ENCODE data around the gene ATG5. TPM values are rescaled to one million over a fixed set of nuclear protein-coding genes. Genes with fewer than 3 reads are reported as not detected.

The ATG5 gene
- total RNA-seq, 1 experiment from 2014 or later = 51.4 TPM

GRCh38 chr6:106156413-106156812, 169.1 kb downstream of the ATG5 start:
- Histone ChIP-seq H3K9me3 (ENCODE audit: control insufficient read depth, insufficient read depth, low read depth, low read length) (no peaks in the 10 kb centered on the region), H3K27me3 (ENCODE audit: control insufficient read depth, insufficient read depth, low read length) (no peaks in the 10 kb centered on the region), H3K4me3 (ENCODE audit: low read depth in 2 of 2, low read length in 2 of 2) (no peak overlapping the region), H3K4me1 (ENCODE audit: control insufficient read depth, insufficient read depth, low read length) (no peaks in the 10 kb centered on the region), H3K36me3 (ENCODE audit: control insufficient read depth, insufficient read depth, low read length) (no peaks in the 10 kb centered on the region), H3K27ac (ENCODE audit: low read length) (no peak overlapping the region)
- ChIA-PET POLR2A (no interaction called here), CTCF (no interaction called here)
- TF ChIP-seq TCF7L2 (IDR thresholded peaks at IDR 0.05; ENCODE audit: low read depth, low read length) = no peak
- TF ChIP-seq CTCF (IDR thresholded peaks at IDR 0.05) = no peak
- ATAC-seq (no peak), DNase-seq (ENCODE audit: low read depth, low spot score) (no peak)
- intact Hi-C loops (cut with micrococcal nuclease; ENCODE audit: unreplicated experiment) (no loop called here), in situ Hi-C loops (cut with HindIII; ENCODE audit: low pct_unique_long_range_greater_than_20kb, low sequenced_read_pairs) (no loop called here)
- no TSS peak for BruUV-seq (replicated peaks)

- Histone ChIP-seq H3K9me3 (ENCODE audit: control insufficient read depth, insufficient read depth, low read depth, low read length) (no peaks in the 10 kb centered on the region), H3K27me3 (ENCODE audit: control insufficient read depth, insufficient read depth, low read length) (no peaks in the 10 kb centered on the region), H3K4me3 (ENCODE audit: low read depth in 2 of 2, low read length in 2 of 2) (no peak overlapping the region), H3K27ac (ENCODE audit: low read length) (no peak overlapping the region), H3K36me3 (ENCODE audit: control insufficient read depth, insufficient read depth, low read length) (no peaks in the 10 kb centered on the region), H3K4me1 (ENCODE audit: control insufficient read depth, insufficient read depth, low read length) (no peaks in the 10 kb centered on the region)
- in situ Hi-C loops (cut with HindIII; ENCODE audit: low pct_unique_long_range_greater_than_20kb, low sequenced_read_pairs) = no loop called here
- intact Hi-C loops (cut with micrococcal nuclease; ENCODE audit: unreplicated experiment) = no loop called here
- ATAC-seq (no peak), DNase-seq (ENCODE audit: low read depth, low spot score) (no peak)
- POLR2A ChIA-PET = interaction anchor here (0.6 kb wide), 2 partner anchors 23 to 37 kb away, joined by 3 to 5 read pairs; no protein-coding TSS in a partner anchor
- no TSS peak for BruUV-seq (replicated peaks)
- TF ChIP-seq SIN3A (IDR thresholded peaks at IDR 0.05; ENCODE audit: borderline replicate concordance, insufficient read depth, low read depth, low read length) (no peak), POLR2AphosphoS5 (IDR thresholded peaks at IDR 0.05; ENCODE audit: low read depth, low read length) (no peak), CTCF (IDR thresholded peaks at IDR 0.05) (no peak), TCF7L2 (IDR thresholded peaks at IDR 0.05; ENCODE audit: low read depth, low read length) (no peak)
- TF ChIP-seq, protein P1, sequence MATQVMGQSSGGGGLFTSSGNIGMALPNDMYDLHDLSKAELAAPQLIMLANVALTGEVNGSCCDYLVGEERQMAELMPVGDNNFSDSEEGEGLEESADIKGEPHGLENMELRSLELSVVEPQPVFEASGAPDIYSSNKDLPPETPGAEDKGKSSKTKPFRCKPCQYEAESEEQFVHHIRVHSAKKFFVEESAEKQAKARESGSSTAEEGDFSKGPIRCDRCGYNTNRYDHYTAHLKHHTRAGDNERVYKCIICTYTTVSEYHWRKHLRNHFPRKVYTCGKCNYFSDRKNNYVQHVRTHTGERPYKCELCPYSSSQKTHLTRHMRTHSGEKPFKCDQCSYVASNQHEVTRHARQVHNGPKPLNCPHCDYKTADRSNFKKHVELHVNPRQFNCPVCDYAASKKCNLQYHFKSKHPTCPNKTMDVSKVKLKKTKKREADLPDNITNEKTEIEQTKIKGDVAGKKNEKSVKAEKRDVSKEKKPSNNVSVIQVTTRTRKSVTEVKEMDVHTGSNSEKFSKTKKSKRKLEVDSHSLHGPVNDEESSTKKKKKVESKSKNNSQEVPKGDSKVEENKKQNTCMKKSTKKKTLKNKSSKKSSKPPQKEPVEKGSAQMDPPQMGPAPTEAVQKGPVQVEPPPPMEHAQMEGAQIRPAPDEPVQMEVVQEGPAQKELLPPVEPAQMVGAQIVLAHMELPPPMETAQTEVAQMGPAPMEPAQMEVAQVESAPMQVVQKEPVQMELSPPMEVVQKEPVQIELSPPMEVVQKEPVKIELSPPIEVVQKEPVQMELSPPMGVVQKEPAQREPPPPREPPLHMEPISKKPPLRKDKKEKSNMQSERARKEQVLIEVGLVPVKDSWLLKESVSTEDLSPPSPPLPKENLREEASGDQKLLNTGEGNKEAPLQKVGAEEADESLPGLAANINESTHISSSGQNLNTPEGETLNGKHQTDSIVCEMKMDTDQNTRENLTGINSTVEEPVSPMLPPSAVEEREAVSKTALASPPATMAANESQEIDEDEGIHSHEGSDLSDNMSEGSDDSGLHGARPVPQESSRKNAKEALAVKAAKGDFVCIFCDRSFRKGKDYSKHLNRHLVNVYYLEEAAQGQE (IDR thresholded peaks at IDR 0.05; ENCODE audit: insufficient read depth in 1 of 2, low read depth in 2 of 2, low read length in 1 of 2) = no peak
- CTCF ChIA-PET = no interaction called here
Measured at GRCh38 chr6:106155219-106155830, 170.2 kb downstream of the ATG5 start.

Data from Panc1 (cell line).